ENCODE results near the gene HECTD4.

The HECTD4 gene

DNA sequence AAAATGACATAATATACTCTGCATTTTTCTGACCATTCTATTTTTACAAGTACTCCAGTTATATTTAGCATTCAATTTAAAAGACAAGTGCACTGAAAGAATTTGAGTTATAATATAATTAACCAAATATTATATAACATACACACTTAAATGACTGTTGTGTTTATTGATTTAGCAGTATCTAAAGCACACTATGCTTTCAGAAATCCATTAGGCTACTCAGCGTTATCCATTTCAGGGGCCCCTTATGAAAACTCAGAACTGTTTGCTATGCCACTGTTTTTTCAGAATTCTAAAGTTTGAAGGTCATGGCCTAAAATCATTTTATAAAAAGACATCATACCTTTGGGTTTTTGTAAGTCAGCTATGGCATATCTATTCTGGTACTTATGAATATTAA, 57.1 kb downstream of the HECTD4 start:
- Histone ChIP-seq H3K9ac (ENCODE audit: low read length) (no peak overlapping the region), H3K4me1 (ENCODE audit: insufficient read depth, low read length, severe bottlenecking) (no peaks in the 10 kb centered on the region), H3K9me2 (ENCODE audit: low read depth, low read length) (no peaks in the 10 kb centered on the region), H3K79me2 (ENCODE audit: insufficient read depth, low read length) (peaks cover 25% of the 10 kb centered on the region), H3K9me3 (ENCODE audit: low read length) (no peaks in the 10 kb centered on the region), H2AFZ (ENCODE audit: low read length) (no peak overlapping the region), H3K27me3 (ENCODE audit: insufficient read depth, low read length) (no peaks in the 10 kb centered on the region), H3K4me2 (ENCODE audit: low read length) (no peak overlapping the region), H3K36me3 (ENCODE audit: insufficient read depth, low read length) (no peaks in the 10 kb centered on the region), H3K4me3 (ENCODE audit: low read depth, low read length, poor library complexity, severe bottlenecking) (no peak overlapping the region), H3F3A (ENCODE audit: insufficient read depth, low read length) (no peaks in the 10 kb centered on the region), H3K27ac (ENCODE audit: low read depth, low read length, poor library complexity, severe bottlenecking) (no peak overlapping the region), H4K20me1 (ENCODE audit: insufficient read depth, low read length) (no peaks in the 10 kb centered on the region)
- no peak for TF ChIP-seq CTCF (IDR thresholded peaks at IDR 0.05; ENCODE audit: low read length)
- no peak for TF ChIP-seq EZH2 (IDR thresholded peaks at IDR 0.05; ENCODE audit: borderline replicate concordance, low read length)

DNA sequence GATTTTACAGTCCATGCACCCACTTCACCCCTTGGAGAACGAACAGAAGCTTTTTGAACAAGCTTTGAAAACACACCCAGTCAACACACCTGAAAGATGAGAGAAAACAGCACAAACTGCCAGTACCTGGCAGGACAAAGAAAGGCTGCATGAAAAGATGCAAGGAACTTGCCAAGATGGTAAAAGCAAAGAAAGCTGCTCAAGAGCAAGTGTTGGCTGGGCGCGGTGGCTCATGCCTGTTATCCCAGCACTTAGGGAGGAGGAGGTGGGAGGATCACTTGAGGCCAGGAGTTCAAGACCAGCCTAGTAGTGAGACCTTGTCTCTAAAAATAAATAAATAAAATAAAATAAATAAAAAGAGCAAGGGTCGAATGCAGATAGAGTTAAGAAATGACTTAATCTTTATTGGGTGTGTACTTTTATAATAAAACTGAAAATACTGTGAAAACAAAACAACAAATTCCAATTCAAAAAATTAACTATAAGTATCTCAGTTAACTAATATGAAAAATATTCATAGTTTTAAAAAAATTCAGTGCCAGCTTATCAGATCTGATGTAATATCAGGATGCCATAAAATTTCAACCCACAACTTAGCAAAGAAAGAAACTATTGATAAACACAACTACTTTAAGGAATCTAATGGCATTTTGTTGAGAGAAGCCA, 59.2 kb downstream of the HECTD4 start:
- Histone ChIP-seq H3K27me3 (ENCODE audit: insufficient read depth, low read length) (no peaks in the 10 kb centered on the region), H3K4me2 (ENCODE audit: low read length) (no peak overlapping the region), H3F3A (ENCODE audit: insufficient read depth, low read length) (no peaks in the 10 kb centered on the region), H3K9ac (ENCODE audit: low read length) (no peak overlapping the region), H2AFZ (ENCODE audit: low read length) (no peak overlapping the region), H4K20me1 (ENCODE audit: insufficient read depth, low read length) (no peaks in the 10 kb centered on the region), H3K4me3 (ENCODE audit: low read depth, low read length, poor library complexity, severe bottlenecking) (no peak overlapping the region), H3K36me3 (ENCODE audit: insufficient read depth, low read length) (peaks cover 13% of the 10 kb centered on the region; the same call in 1 of the 2 replicates), H3K9me2 (ENCODE audit: low read depth, low read length) (no peaks in the 10 kb centered on the region), H3K79me2 (ENCODE audit: insufficient read depth, low read length) (peaks cover 22% of the 10 kb centered on the region), H3K27ac (ENCODE audit: low read depth, low read length, poor library complexity, severe bottlenecking) (no peak overlapping the region), H3K9me3 (ENCODE audit: low read length) (no peaks in the 10 kb centered on the region), H3K4me1 (ENCODE audit: insufficient read depth, low read length, severe bottlenecking) (no peaks in the 10 kb centered on the region)
- no peak for TF ChIP-seq CTCF (IDR thresholded peaks at IDR 0.05; ENCODE audit: low read length)
- no peak for TF ChIP-seq EZH2 (IDR thresholded peaks at IDR 0.05; ENCODE audit: borderline replicate concordance, low read length)

DNA sequence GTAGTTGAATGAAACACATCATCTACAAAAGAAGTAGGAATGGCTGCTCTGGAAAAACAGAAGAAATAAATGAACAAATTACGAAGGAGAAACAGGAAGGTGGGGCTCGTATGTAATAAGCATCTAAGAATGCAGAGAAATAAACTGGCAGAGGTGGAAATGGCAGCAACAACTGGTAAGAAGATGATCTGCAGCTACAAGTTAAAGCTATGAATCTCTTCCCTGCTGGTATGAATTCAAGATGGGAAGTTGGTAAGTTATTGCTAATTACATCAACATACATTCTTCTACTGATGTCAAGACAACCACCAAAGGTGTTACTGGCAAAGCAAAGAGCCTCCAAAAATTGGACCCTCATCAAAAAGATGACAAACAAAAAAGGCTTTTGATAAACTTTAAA, 59.8 kb downstream of the HECTD4 start:
- no peak overlapping the region for H3K4me2 ChIP-seq (ENCODE audit: low read length)
- no peaks in the 10 kb centered on the region for H4K20me1 ChIP-seq (ENCODE audit: insufficient read depth, low read length)
- H3K27me3 ChIP-seq (ENCODE audit: insufficient read depth, low read length) = no peaks in the 10 kb centered on the region
- H3F3A ChIP-seq (ENCODE audit: insufficient read depth, low read length) = no peaks in the 10 kb centered on the region
- TF ChIP-seq CTCF (IDR thresholded peaks at IDR 0.05; ENCODE audit: low read length) = no peak
- no peak for TF ChIP-seq EZH2 (IDR thresholded peaks at IDR 0.05; ENCODE audit: borderline replicate concordance, low read length)
- peaks cover 18% of the 10 kb centered on the region for H3K79me2 ChIP-seq (ENCODE audit: insufficient read depth, low read length)
- no peak overlapping the region for H3K27ac ChIP-seq (ENCODE audit: low read depth, low read length, poor library complexity, severe bottlenecking)
- H3K9me2 ChIP-seq (ENCODE audit: low read depth, low read length) = no peaks in the 10 kb centered on the region
- no peaks in the 10 kb centered on the region for H3K4me1 ChIP-seq (ENCODE audit: insufficient read depth, low read length, severe bottlenecking)
- H3K36me3 ChIP-seq (ENCODE audit: insufficient read depth, low read length) = peaks cover 13% of the 10 kb centered on the region; the same call in 1 of the 2 replicates
- H3K4me3 ChIP-seq (ENCODE audit: low read depth, low read length, poor library complexity, severe bottlenecking) = no peak overlapping the region
- H2AFZ ChIP-seq (ENCODE audit: low read length) = no peak overlapping the region
- H3K9me3 ChIP-seq (ENCODE audit: low read length) = no peaks in the 10 kb centered on the region
- H3K9ac ChIP-seq (ENCODE audit: low read length) = no peak overlapping the region
